Esophagus muscularis mucosa (tissue), 4 donors: ENCODE measurements around the gene RAB34. TPM values are rescaled to one million over a fixed set of nuclear protein-coding genes. Genes with fewer than 3 reads are reported as not detected.
"Not testable (repeated sequence)": the region's sequence is repeated elsewhere in the genome, so short reads cannot be mapped to it uniquely, and the experiment has no call there.

Experiments
- DNase-seq: peaks from one replicate; pipeline ENCODE4 v3.0.0-alpha.2; 2017; ENCODE audit errors: extremely low spot score
- H3K27ac ChIP-seq, 4 donors: fragments of 200-600 bp; sonication (generic); replicated peaks in 1 of 4; 1 replicate in 3 of 4; 2 replicates in 1 of 4; pipeline ENCODE4 v1.5.1; 2016 to 2019; ENCODE audit warnings: mild to moderate bottlenecking in 1 of 4
- H3K27me3 ChIP-seq, 4 donors: fragments of 200-600 bp; sonication (generic); one replicate each; pipeline versions ENCODE4 v1.5.1 to v1.6.0; 2016 to 2019
- H3K36me3 ChIP-seq, 4 donors: fragments of 200-600 bp; sonication (generic); one replicate each; pipeline ENCODE4 v1.5.1; 2016 to 2019
- H3K4me1 ChIP-seq, 4 donors: fragments of 200-600 bp; sonication (generic); one replicate each; pipeline ENCODE4 v1.5.1; 2016 to 2019
- H3K4me3 ChIP-seq, 4 donors: fragments of 200-600 bp; sonication (generic); 1 replicate in 2 of 4; 2 replicates in 2 of 4; pipeline ENCODE4 v1.5.1; 2016 to 2019; ENCODE audit warnings: mild to moderate bottlenecking in 4 of 4, moderate library complexity in 1 of 4
- H3K9me3 ChIP-seq, 4 donors: fragments of 200-600 bp; sonication (generic); 1 replicate in 3 of 4; 2 replicates in 1 of 4; pipeline ENCODE4 v1.5.1; 2016 to 2019
- EP300 ChIP-seq: sonication (generic); formaldehyde crosslinking; IDR thresholded peaks from one replicate; pipeline ENCODE4 v1.6.1; 2017; ENCODE audit warnings: antibody characterized with exemption
- POLR2A ChIP-seq: fragments of 450-650 bp; IDR thresholded peaks from one replicate; pipeline ENCODE4 v1.6.1; 2017; ENCODE audit warnings: antibody characterized with exemption, moderate library complexity, mild to moderate bottlenecking, low read depth
- POLR2AphosphoS5 ChIP-seq, 2 donors: sonication (generic); formaldehyde crosslinking; IDR thresholded peaks; one replicate each; pipeline ENCODE4 v1.6.1; 2017; ENCODE audit warnings: antibody characterized with exemption in 2 of 2
- WGBS: methylation state at CpG from one replicate; pipeline ENCODE4 v1.1.5; 2018; 5-methylcytosine and 5-hydroxymethylcytosine counted together
- intact Hi-C: fragments of 100-400 bp; cut with DNase I; formaldehyde crosslinking; loops from one replicate; pipeline ENCODE4 v1.15.1; 2023
- total RNA-seq, 4 donors: library from RNA; depleted of rRNA; stranded (reverse); fragments of >200 nt; gene quantifications; one replicate each; pipeline versions ENCODE4 v1.1.0 to v1.2.1, GENCODE V29; 2016
- TF ChIP-seq, protein P1 (sequence below), 3 experiments: fragments of 200-600 bp in 2 of 3; fragments of 450-650 bp in 1 of 3; sonication (generic) in 2 of 3; IDR thresholded peaks; one replicate each; pipeline ENCODE4 v1.5.1; 2017 to 2019; ENCODE audit warnings: antibody characterized with exemption in 3 of 3, mild to moderate bottlenecking in 2 of 3, moderate library complexity in 1 of 3

Gene RAB34
- total RNA-seq, 4 donors from 2014 or later, result 147 to 216 (median 202) TPM

DNA sequence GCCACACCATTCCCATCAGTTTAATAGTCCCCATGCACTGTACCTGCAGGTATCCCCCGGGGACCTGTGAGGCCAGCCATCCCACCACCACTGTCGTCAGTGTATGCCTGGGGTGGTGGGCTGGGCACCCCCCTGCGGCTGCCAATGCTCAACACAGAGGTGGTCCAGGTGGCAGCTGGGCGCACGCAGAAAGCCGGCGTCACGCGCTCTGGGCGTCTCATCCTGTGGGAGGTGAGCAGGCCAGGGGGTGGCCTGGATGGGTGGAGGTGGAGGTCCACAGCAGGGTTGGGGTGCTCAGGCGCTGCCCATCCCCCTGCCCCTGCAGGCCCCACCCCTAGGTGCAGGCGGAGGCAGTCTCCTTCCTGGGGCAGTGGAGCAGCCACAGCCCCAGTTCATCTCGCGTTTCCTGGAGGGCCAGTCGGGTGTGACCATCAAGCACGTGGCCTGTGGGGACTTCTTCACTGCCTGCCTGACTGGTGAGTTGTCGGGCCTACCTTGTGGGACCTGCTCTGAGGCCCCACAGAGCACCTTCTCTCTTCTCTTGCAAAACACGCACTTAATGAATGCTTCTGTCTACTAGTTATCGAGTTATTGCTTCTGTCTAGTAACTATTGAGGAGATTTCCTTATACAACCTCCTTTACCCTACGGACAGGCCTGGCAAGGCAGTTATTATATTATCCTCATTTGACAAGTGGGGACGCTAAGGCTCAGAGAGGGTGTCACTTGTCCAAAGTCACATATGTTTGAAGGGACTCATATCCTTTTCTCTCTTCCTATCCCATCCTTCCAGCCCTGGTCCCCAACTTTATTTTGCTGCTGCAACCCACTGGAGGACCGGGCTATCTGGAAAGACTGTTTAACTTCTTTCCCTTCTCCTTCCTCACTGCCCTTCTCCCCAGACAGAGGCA is 20.4 kb upstream of the RAB34 start:
- WGBS, result 82% methylated on average over 10 of the region's 22 CpGs
- intact Hi-C loops, result no loop called here
- no peak for DNase-seq

GRCh38 chr17:28737316-28737715 is 19.6 kb upstream of the RAB34 start:
- H3K27me3 ChIP-seq, result no peaks in the 10 kb centered on the region
- no peaks in the 10 kb centered on the region for H3K9me3 ChIP-seq
- intact Hi-C loops, result no loop called here
- no peak overlapping the region for H3K4me3 ChIP-seq
- TF ChIP-seq, protein P1, sequence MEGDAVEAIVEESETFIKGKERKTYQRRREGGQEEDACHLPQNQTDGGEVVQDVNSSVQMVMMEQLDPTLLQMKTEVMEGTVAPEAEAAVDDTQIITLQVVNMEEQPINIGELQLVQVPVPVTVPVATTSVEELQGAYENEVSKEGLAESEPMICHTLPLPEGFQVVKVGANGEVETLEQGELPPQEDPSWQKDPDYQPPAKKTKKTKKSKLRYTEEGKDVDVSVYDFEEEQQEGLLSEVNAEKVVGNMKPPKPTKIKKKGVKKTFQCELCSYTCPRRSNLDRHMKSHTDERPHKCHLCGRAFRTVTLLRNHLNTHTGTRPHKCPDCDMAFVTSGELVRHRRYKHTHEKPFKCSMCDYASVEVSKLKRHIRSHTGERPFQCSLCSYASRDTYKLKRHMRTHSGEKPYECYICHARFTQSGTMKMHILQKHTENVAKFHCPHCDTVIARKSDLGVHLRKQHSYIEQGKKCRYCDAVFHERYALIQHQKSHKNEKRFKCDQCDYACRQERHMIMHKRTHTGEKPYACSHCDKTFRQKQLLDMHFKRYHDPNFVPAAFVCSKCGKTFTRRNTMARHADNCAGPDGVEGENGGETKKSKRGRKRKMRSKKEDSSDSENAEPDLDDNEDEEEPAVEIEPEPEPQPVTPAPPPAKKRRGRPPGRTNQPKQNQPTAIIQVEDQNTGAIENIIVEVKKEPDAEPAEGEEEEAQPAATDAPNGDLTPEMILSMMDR (IDR thresholded peaks at IDR 0.05), result no peak
- TF ChIP-seq POLR2AphosphoS5 (IDR thresholded peaks at IDR 0.05) (no peak), EP300 (no peak), POLR2A (no peak)
- H3K27ac ChIP-seq, result no peak overlapping the region
- no peaks in the 10 kb centered on the region for H3K4me1 ChIP-seq
- H3K36me3 ChIP-seq, result peaks cover 0 to 6% (median 0%) of the 10 kb centered on the region in 4 donors
- no peak for DNase-seq
- WGBS, result 100% methylated on average over 1 of the region's 12 CpGs

More for the DNA sequence above, 20.4 kb upstream of the RAB34 start:
- no peak for TF ChIP-seq POLR2AphosphoS5 (IDR thresholded peaks at IDR 0.05)
- no peak for TF ChIP-seq EP300
- TF ChIP-seq, protein P1 (IDR thresholded peaks at IDR 0.05), result no peak
- no peak for TF ChIP-seq POLR2A
- no peaks in the 10 kb centered on the region for H3K9me3 ChIP-seq
- H3K27ac ChIP-seq, result no peak overlapping the region
- peaks cover 0 to 6% (median 0%) of the 10 kb centered on the region in 4 donors for H3K36me3 ChIP-seq
- no peaks in the 10 kb centered on the region for H3K27me3 ChIP-seq
- no peak overlapping the region for H3K4me3 ChIP-seq
- peaks cover 1 to 7% (median 5%) of the 10 kb centered on the region in 4 donors for H3K4me1 ChIP-seq

DNA sequence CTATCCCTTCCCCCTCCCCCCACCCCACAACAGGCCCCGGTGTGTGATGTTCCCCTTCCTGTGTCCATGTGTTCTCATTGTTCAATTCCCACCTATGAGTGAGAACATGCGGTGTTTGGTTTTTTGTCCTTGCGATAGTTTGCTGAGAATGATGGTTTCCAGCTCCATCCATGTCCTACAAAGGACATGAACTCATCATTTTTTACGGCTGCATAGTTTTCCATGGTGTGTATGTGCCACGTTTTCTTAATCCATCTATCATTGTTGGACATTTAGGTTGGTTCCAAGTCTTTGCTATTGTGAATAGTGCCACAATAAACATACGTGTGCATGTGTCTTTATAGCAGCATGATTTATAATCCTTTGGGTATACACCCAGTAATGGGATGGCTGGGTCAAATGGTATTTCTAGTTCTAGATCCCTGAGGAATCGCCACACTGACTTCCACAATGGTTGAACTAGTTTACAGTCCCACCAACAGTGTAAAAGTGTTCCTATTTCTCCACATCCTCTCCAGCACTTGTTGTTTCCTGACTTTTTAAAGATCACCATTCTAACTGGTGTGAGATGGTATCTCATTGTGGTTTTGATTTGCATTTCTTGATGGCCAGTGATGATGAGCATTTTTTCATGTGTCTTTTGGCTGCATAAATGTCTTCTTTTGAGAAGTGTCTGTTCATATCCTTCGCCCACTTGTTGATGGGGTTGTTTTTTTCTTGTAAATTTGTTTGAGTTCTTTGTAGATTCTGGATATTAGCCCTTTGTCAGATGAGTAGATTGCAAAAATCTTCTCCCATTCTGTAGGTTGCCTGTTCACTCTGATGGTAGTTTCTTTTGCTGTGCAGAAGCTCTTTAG is 18.5 kb upstream of the RAB34 start:
- DNase-seq, H3K4me1 ChIP-seq, H3K36me3 ChIP-seq, H3K27ac ChIP-seq, intact Hi-C loops, H3K27me3 ChIP-seq, H3K4me3 ChIP-seq, H3K9me3 ChIP-seq: not testable (repeated sequence)
- 91% methylated on average over 8 of the region's 8 CpGs for WGBS

GRCh38 chr17:28735242-28735722 is 17.6 kb upstream of the RAB34 start:
- intact Hi-C loops, result no loop called here
- Histone ChIP-seq H3K27ac (no peak overlapping the region), H3K9me3 (no peaks in the 10 kb centered on the region), H3K4me1 (no peaks in the 10 kb centered on the region), H3K4me3 (no peak overlapping the region), H3K27me3 (no peaks in the 10 kb centered on the region), H3K36me3 (peaks cover 0 to 6% (median 0%) of the 10 kb centered on the region in 4 donors)
- 88% methylated on average over 5 of the region's 5 CpGs for WGBS
- no peak for DNase-seq
- TF ChIP-seq EP300 (no peak), POLR2A (no peak), POLR2AphosphoS5 (IDR thresholded peaks at IDR 0.05) (no peak)
- TF ChIP-seq, protein P1 (IDR thresholded peaks at IDR 0.05), result no peak
